ENCODE results near the gene COPS8.
A peak's percentile ranks its signal among the peaks of the same experiment; 100 is the strongest.

The COPS8 gene

DNA sequence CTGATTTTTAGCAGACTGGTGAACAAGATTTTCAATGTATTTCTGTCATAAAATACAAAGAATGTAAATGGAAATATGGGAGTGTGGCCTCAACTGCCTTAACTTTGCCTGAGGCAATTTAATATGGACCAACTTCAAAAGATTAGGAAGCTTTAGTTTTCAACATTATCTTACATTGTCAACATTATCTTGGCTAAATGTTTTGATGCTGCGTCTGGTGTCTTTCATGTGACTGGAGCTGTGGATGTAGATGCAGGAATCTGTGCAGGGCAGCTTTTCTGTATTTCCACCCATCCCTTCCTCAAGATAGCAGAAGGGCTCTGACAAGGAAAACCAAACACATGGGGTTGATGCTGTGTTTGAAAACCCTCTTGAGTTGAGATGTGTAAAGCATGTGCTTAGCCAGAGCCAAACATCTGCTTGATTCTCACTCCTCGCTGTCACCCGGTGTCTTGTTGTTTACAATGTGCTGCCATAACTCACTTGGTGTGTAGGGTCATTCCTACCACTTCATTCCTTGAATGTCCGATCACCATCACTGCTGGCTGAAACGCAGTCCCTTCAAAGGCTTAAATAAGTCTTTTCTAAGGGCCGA, 33.0 kb downstream of the COPS8 start:
- H3K36me3 Mint-ChIP-seq (ENCODE audit: low read depth) = no peaks in the 10 kb centered on the region
- H3K27me3 Mint-ChIP-seq (ENCODE audit: low read depth) = no peaks in the 10 kb centered on the region
- H3K27ac Mint-ChIP-seq = no peak overlapping the region
- TF ChIP-seq, protein P1, sequence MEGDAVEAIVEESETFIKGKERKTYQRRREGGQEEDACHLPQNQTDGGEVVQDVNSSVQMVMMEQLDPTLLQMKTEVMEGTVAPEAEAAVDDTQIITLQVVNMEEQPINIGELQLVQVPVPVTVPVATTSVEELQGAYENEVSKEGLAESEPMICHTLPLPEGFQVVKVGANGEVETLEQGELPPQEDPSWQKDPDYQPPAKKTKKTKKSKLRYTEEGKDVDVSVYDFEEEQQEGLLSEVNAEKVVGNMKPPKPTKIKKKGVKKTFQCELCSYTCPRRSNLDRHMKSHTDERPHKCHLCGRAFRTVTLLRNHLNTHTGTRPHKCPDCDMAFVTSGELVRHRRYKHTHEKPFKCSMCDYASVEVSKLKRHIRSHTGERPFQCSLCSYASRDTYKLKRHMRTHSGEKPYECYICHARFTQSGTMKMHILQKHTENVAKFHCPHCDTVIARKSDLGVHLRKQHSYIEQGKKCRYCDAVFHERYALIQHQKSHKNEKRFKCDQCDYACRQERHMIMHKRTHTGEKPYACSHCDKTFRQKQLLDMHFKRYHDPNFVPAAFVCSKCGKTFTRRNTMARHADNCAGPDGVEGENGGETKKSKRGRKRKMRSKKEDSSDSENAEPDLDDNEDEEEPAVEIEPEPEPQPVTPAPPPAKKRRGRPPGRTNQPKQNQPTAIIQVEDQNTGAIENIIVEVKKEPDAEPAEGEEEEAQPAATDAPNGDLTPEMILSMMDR (IDR thresholded peaks at IDR 0.05; ENCODE audit: unreplicated experiment in 3 of 3) = no peak
- H3K9me3 Mint-ChIP-seq = peaks cover 4% of the 10 kb centered on the region
- H3K4me3 Mint-ChIP-seq = no peak overlapping the region
- H3K4me1 Mint-ChIP-seq = peaks cover 5% of the 10 kb centered on the region

DNA sequence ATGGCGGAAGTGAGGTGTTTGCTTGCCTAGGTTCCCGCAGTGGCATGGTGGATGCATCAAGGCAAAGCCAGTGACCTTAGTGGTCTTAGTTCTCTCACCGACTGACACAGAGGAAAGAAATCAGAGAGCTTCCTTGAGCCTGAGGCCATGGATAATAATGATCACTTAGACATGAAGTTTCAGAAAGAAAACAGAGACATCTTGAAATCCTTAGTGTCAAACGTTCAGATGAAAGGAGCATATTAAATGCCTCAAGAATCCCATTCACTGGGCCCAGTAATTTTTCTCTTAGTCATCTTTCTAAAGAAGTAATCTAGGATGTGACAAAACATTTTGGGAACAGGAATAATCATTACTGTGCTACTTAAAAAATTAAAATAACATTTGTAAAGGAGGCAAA, 35.2 kb downstream of the COPS8 start:
- Mint-ChIP-seq H3K27me3 (ENCODE audit: low read depth) (no peaks in the 10 kb centered on the region), H3K9me3 (peaks cover 4% of the 10 kb centered on the region), H3K4me3 (no peak overlapping the region), H3K36me3 (ENCODE audit: low read depth) (no peaks in the 10 kb centered on the region), H3K27ac (no peak overlapping the region), H3K4me1 (peaks cover 5% of the 10 kb centered on the region)
- TF ChIP-seq, protein P1 (IDR thresholded peaks at IDR 0.05; ENCODE audit: unreplicated experiment in 3 of 3) = no peak

DNA sequence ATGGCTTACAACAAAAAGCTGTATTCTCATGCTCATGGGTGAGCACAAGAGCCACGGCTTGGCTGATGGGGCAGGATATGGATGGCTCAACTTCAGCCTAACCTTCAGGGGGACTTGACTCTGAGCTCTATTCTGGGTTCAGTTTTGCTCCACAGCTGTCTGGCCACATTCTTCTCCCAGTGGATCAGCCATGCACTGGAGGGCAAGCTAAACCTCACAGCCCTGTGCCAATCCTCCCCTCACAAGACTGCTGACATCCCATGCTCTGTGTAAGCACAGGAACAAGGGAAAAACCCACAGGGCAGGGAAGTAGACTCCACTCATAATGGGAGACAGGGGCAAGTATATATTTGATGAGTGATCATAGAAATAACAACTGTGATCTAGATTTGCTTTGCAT, 35.6 kb downstream of the COPS8 start:
- Mint-ChIP-seq H3K9me3 (peaks cover 4% of the 10 kb centered on the region), H3K27me3 (ENCODE audit: low read depth) (no peaks in the 10 kb centered on the region), H3K27ac (no peak overlapping the region), H3K4me1 (peaks cover 5% of the 10 kb centered on the region), H3K36me3 (ENCODE audit: low read depth) (no peaks in the 10 kb centered on the region), H3K4me3 (no peak overlapping the region)
- TF ChIP-seq, protein P1 (IDR thresholded peaks at IDR 0.05; ENCODE audit: unreplicated experiment in 3 of 3) = no peak

DNA sequence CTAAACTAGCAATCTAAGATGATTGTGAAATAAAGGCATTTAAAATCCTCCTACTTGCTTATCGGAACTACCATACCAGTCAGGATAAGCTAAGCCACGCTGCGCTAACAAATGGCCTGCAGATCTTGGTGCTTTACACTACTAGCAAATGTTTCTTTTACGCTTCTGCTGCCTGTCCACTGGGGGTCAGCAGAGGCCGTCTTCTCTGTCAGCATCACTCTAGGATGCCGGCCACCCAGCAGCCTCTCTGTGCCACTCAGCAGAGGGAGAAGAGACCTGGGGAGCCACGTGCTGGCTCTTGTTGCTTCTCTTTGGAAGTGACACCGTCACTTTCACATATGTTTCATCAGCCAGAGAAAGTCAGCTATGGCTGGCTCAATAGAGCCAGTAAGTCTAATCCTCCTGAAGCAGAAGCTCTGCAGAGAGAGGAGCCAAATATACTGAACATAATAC, 36.6 kb downstream of the COPS8 start:
- Mint-ChIP-seq H3K4me1 (peaks cover 4% of the 10 kb centered on the region), H3K27me3 (ENCODE audit: low read depth) (no peaks in the 10 kb centered on the region), H3K4me3 (no peak overlapping the region), H3K9me3 (peaks cover 4% of the 10 kb centered on the region), H3K27ac (peak overlapping the region in 1 of 3 experiments; percentile 54), H3K36me3 (ENCODE audit: low read depth) (no peaks in the 10 kb centered on the region)
- TF ChIP-seq, protein P1 (IDR thresholded peaks at IDR 0.05; ENCODE audit: unreplicated experiment in 3 of 3) = peak; percentile 27 to 51 (median 38)

DNA sequence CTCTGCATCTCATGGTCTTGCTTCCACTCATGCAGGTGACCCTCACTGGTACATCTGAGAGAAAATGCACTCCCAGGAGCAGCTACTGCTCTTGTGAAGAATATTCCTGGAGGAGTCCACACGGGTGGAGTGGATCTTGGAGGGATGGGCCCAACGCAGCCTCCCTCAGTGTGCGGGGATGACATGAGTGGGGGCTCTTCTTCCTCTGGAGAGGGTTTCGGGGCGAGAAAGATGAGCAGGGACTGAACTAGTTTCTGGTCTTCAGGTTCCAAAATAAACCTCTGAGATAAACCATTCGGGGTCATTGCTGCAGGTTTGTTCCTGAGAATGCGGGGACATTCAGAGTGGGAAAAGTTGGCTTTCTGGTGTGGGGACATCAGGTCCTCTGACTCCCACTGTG, 39.1 kb downstream of the COPS8 start:
- H3K36me3 Mint-ChIP-seq (ENCODE audit: low read depth) = no peaks in the 10 kb centered on the region

More for the DNA sequence above, 39.1 kb downstream of the COPS8 start:
- Mint-ChIP-seq H3K27ac (no peak overlapping the region), H3K4me3 (no peak overlapping the region), H3K9me3 (peaks cover 4% of the 10 kb centered on the region), H3K4me1 (peaks cover 9% of the 10 kb centered on the region), H3K27me3 (ENCODE audit: low read depth) (no peaks in the 10 kb centered on the region)
- TF ChIP-seq, protein P1 (IDR thresholded peaks at IDR 0.05; ENCODE audit: unreplicated experiment in 3 of 3) = no peak

Data from nephron (organoid).